HG02943 (cell line): ENCODE results near the gene CCDC106.

Experiments
- ATAC-seq: cut with Tn5 transposase; IDR thresholded peaks from one replicate; pipeline ENCODE4 v1.9.1; 2021; ENCODE audit warnings: mild to moderate bottlenecking, low read depth, moderate library complexity; ENCODE audit not compliant: unreplicated experiment

The CCDC106 gene

GRCh38 chr19:55635334-55635717, 12.7 kb upstream of the CCDC106 start:
- ATAC-seq, result no peak

GRCh38 chr19:55635856-55636440, 12.1 kb upstream of the CCDC106 start:
- ATAC-seq, result no peak

GRCh38 chr19:55636723-55637122, 11.3 kb upstream of the CCDC106 start:
- ATAC-seq, result no peak

GRCh38 chr19:55637534-55637933, 10.5 kb upstream of the CCDC106 start:
- ATAC-seq, result no peak

- ATAC-seq, result no peak
These were observed 9.1 kb upstream of the CCDC106 start for GRCh38 chr19:55638864-55639359.

- no peak for ATAC-seq
These were observed 7.9 kb upstream of the CCDC106 start for GRCh38 chr19:55640043-55640576.

GRCh38 chr19:55640577-55641425, 7.2 kb upstream of the CCDC106 start, which contains the start of gene ZNF580:
ZNF580 (plus strand) TSS chr19:55641002; CDS start chr19:55642509, 1,507 bp downstream.
- no peak for ATAC-seq

- ATAC-seq, result no peak
These were observed 6.4 kb upstream of the CCDC106 start for GRCh38 chr19:55641426-55642152.

- ATAC-seq, result no peak
These were observed 5.6 kb upstream of the CCDC106 start for GRCh38 chr19:55642153-55643002.

- no peak for ATAC-seq
These were observed 4.8 kb upstream of the CCDC106 start, which contains the start of gene ZNF581 for GRCh38 chr19:55643003-55643886. ZNF581 (plus strand) TSS chr19:55643649; CDS start chr19:55644572, 923 bp downstream.

- ATAC-seq, result no peak
These were observed 4.2 kb upstream of the CCDC106 start for GRCh38 chr19:55643887-55644176.

DNA sequence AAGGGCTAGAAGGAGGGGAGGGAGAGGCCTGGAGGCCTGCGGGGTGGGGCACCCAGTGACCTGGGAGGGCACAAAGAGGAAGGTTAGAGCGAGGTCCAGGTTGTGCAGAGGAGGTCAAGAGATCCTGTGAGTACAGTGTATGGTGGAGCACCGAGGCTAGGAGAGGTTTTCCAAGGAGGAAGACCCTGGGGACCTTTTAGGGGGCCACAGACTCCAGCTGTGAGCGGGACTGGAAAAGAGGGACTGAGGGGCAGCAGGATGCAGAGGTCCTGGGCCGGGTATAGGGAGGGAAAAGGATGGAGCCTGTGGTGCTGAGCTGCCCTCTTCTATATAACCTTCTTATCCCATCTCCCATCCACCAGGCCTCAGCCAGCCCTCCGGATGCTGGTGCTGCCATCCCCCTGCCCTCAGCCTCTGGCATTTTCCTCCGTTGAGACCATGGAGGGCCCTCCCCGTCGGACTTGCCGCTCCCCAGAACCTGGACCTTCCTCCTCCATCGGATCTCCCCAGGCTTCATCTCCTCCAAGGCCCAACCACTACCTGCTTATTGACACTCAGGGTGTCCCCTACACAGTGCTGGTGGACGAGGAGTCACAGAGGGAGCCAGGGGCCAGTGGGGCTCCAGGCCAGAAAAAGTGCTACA, 3.7 kb upstream of the CCDC106 start:
- no peak for ATAC-seq

DNA sequence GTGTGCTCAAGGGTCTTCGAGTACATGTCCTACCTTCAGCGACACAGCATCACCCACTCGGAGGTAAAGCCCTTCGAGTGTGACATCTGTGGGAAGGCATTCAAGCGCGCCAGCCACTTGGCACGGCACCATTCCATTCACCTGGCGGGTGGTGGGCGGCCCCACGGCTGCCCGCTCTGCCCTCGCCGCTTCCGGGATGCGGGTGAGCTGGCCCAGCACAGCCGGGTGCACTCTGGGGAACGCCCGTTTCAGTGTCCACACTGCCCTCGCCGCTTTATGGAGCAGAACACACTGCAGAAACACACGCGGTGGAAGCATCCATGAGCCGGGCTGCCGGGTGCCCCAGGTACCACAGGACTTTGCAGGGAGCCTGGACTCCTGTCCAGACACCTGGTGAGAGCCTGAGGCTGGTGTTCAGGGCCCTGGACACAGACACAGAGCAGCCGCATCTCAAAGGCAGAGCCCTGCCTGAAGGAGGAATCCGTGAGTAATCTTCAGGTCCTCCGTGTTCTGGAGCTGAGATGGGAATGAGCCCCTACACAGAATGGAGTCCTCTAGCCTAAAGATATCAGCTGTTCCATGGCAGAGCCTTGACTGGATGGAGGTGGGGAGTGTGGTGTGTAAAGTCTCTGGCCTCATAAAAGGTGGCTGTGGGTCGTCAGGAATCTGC, 3.0 kb upstream of the CCDC106 start:
- ATAC-seq, result no peak

DNA sequence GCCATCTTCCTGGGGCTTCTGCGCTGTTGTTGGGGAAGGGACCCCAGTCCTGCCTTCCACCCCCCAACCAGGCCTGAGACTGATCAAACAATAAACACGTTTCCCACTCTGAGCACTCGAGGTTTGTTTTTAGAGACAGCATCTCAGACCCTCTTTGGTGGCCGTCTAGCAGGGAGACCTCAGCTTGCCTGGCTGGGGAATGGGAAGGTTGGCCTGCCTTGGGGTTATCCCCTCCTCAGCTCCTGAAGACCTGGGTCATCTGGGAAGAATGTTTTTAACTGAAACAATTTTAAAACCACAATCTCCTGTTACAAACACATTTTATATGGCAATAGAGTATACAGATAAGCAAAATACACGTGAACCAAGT, 2.5 kb upstream of the CCDC106 start:
- ATAC-seq, result no peak

GRCh38 chr19:55646889-55647731, 902 bp upstream of the CCDC106 start:
- no peak for ATAC-seq

DNA sequence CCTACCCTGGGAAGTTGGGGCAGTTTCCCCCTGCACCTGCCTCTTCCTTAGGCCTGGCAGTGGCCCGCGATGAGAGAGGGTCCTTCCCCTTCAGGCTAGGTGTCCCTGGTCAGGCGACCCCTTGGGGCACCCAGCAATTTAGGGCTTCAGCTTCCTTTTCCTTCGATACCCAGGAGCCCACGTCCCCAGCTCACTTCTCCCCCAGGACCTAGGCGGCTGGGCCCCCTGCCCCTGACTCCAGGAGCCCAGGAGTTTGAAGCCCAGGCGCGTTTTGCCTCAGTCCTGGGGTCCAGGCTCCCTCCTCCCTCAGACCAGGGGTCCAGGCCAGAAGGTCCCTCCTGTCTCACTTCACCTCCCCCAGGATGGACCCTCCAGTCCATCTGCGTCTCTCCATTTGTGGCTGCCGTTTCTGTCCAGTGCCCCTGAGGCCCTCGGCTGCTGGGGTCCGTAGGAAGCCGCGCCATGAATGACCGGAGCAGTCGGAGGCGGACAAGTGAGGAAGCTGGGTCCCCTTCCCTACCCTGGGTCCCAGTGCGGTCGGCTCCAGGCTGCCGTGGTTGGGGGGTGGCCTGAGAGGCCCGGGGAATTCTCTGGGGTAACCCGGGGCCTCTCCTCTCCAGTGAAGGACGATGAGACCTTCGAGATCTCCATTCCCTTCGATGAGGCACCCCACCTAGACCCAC, 714 bp downstream of the CCDC106 start:
- ATAC-seq, result no peak
